ENCODE results near the gene PDCD11.
A peak's percentile ranks its signal among the peaks of the same experiment; 100 is the strongest.

The PDCD11 gene

DNA sequence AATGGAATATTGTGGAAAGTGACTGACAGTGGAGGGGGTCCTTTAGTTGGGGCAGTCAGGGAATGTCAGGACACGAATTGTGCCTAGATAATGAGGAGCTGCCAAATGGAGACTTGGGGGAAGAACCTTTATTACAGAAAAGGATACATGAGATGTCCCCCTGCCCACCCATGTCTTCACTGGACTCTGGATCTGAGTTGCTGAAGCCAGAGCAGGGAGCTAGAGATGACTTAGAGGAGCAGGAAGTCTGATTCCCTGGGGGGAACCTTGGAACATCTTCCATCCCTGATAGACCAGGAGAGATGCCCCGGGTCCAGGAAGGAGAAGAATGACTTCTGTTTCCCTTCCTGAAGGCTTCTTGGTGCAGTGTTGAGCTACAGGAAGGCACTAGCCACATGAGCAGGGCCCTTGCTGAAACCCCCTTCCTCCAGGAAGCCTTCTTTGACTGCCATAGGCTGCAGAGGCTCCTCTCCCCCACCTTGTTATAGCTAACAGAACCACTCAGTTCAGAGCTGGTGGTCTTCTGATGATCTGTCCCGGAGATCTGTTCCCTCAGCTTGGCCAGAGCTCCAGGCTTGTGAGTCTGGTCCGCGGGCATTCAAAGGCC, 96.3 kb downstream of the PDCD11 start:
- H3K36me3 ChIP-seq (ENCODE audit: control insufficient read depth, insufficient read depth, low read length) = no peaks in the 10 kb centered on the region
- no peak overlapping the region for H3K9ac ChIP-seq (ENCODE audit: low read length)
- peak overlapping the region; percentile 52 for H3K4me3 ChIP-seq (ENCODE audit: low read length)
- peaks cover 10% of the 10 kb centered on the region for H3K27me3 ChIP-seq (ENCODE audit: control insufficient read depth, insufficient read depth, low read length)
- H3K27ac ChIP-seq (ENCODE audit: low read depth, low read length) = no peak overlapping the region
- no peaks in the 10 kb centered on the region for H3K4me1 ChIP-seq (ENCODE audit: control insufficient read depth, insufficient read depth, low read length)

DNA sequence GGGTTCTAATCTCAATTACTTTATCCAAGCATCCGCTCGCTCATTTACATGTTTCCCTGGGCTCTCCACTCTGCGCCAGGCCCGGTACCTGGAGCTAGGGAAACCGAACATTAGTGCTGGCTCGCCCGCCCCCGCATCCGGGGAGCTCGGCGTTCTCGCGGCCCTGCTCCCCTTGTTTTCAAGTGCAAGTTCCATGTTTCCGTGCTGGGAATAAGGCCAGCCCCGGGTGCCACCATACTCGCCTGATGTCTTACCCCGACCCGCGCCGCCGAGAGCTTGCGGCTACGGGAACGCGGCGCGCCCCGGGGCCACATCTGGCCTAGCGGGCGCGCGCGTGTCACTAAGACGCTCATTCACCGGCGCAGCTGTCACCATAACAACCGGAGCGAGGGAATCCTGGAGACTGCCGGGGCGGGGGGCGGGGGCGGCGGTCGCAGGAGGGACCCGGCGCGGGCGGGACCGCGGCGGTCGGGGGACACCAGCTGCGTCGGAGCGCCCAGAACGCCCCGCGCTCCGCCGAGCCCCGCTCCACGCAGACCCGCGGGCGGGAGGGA, 97.0 kb downstream of the PDCD11 start, which contains the start of gene NEURL1:
Gene NEURL1 (plus strand): TSS at position 344 of the 554 bp plus-strand sequence. CDS start 683 bp downstream, outside the sequence.
- Histone ChIP-seq H3K4me3 (ENCODE audit: low read length) (peak within 1 kb of the TSS; percentile 52), H3K27me3 (ENCODE audit: control insufficient read depth, insufficient read depth, low read length) (peaks cover 10% of the 10 kb centered on the region), H3K4me1 (ENCODE audit: control insufficient read depth, insufficient read depth, low read length) (no peaks in the 10 kb centered on the region), H3K36me3 (ENCODE audit: control insufficient read depth, insufficient read depth, low read length) (no peaks in the 10 kb centered on the region), H3K9ac (ENCODE audit: low read length) (no peak within 1 kb of the TSS), H3K27ac (ENCODE audit: low read depth, low read length) (no peak within 1 kb of the TSS)

DNA sequence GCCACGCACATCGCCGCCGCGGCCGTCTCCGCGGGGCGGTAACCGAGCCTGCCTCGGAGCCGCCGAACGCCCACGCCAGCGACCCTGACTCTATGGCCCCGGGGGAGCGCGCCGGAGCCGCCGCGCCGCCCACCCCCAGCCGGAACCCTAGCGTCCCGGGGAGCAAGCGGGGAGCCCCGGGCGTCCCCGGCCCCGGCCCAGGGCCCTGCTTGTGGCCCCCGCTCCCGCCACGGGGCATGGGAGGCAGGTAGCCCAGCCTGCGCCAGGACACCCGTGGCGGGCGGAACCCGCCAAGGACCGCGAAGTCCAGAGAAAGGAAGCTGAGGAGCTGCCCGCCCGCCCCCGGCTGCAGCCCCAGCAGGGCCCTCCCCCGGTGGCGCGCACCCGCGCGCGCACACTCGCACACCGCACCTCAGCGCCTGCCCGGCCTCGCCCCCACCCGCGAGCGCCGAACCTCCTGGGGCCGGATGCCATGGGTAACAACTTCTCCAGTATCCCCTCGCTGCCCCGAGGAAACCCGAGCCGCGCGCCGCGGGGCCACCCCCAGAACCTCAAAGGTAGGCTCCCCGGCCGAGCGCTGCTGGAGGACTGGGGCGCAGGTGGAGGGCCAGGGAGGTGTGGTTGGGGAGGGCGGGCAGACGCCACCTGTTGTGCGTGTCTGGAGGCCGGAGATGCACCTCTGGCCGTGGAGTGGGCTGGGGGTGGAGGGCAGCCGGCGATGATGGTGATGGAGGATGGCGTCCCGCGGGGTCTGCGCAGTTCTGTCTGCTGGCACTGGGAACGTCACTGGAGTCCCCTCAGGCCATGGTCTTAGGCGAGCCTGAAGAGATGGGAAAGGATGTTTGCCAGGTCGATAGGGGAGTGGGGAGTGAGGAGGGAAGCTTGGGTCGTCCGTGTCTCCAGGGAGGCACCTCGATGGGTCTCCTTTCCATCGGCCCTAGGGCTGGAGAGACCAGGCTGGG, 97.8 kb downstream of the PDCD11 start:
- Histone ChIP-seq H3K27me3 (ENCODE audit: control insufficient read depth, insufficient read depth, low read length) (peaks cover 10% of the 10 kb centered on the region), H3K36me3 (ENCODE audit: control insufficient read depth, insufficient read depth, low read length) (no peaks in the 10 kb centered on the region), H3K4me3 (ENCODE audit: low read length) (peak overlapping the region; percentile 52), H3K27ac (ENCODE audit: low read depth, low read length) (no peak overlapping the region), H3K9ac (ENCODE audit: low read length) (no peak overlapping the region), H3K4me1 (ENCODE audit: control insufficient read depth, insufficient read depth, low read length) (no peaks in the 10 kb centered on the region)

DNA sequence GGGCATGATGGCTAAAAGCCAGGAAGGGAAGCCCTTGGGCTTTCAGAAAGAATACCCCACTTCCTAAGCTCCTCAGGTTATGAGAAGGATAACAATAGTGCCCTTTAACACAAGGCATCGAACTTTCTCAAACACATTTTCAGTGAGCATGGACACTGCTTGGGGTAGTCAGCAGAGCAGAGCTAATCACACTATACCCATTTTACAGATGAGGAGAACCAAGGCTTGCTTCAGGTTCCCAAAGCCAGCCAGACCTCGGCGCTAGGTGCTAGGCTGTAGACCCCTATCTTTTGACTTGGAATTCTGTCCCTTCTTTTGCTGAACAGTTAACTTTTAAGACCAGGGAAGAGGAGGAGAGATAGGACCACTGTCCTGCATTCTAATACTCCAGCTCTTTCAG, 98.9 kb downstream of the PDCD11 start:
- H3K27ac ChIP-seq (ENCODE audit: low read depth, low read length) = no peak overlapping the region
- H3K36me3 ChIP-seq (ENCODE audit: control insufficient read depth, insufficient read depth, low read length) = no peaks in the 10 kb centered on the region
- peaks cover 10% of the 10 kb centered on the region for H3K27me3 ChIP-seq (ENCODE audit: control insufficient read depth, insufficient read depth, low read length)
- H3K4me3 ChIP-seq (ENCODE audit: low read length) = no peak overlapping the region
- H3K9ac ChIP-seq (ENCODE audit: low read length) = no peak overlapping the region
- no peaks in the 10 kb centered on the region for H3K4me1 ChIP-seq (ENCODE audit: control insufficient read depth, insufficient read depth, low read length)
